ENCODE data around the gene RTEL1.
"Not testable (repeated sequence)": the region's sequence is repeated elsewhere in the genome, so short reads cannot be mapped to it uniquely, and the experiment has no call there.

RTEL1 gene

DNA sequence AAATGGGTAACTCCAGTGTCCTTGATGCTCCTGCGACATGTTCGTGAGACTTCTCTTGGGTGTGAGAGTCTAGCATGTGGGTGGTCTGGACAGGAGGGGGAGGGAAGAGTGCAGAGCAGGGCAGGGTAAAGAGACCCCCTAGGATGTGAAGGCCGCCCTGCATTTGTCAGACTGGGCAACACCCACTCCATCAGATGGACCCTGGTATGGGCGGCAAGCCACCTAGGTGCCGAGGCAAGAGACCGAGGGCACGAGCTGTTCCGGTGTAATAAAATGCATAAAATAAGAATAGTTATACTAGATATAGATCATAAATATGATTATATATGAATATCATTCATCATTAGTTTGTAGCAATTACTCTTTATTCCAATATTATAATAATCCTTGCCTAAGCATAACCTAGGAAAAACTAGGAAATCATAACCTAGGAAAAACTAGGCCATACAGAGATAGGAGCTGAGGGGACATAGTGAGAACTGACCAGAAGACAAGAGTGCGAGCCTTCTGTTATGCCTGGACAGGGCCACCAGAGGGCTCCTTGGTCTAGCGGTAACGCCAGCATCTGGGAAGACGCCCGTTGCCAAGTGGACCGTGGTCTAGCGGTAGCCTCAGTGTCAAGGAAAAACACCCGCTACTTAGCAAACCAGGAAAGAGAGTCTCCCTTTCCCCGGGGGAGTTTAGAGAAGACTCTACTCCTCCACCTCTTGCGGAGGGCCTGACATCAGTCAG is 44.1 kb upstream of the RTEL1 start:
- H3K4me3 ChIP-seq; H3K9me3 ChIP-seq; H3K27ac ChIP-seq; H3K4me1 ChIP-seq; intact Hi-C loops (cut with DNase I; ENCODE audit: low total_unique reads); DNase-seq; H3K27me3 ChIP-seq: not testable (repeated sequence)
- peaks cover 26 to 52% (median 44%) of the 10 kb centered on the region in 3 donors for H3K36me3 ChIP-seq
- TF ChIP-seq, protein P1, sequence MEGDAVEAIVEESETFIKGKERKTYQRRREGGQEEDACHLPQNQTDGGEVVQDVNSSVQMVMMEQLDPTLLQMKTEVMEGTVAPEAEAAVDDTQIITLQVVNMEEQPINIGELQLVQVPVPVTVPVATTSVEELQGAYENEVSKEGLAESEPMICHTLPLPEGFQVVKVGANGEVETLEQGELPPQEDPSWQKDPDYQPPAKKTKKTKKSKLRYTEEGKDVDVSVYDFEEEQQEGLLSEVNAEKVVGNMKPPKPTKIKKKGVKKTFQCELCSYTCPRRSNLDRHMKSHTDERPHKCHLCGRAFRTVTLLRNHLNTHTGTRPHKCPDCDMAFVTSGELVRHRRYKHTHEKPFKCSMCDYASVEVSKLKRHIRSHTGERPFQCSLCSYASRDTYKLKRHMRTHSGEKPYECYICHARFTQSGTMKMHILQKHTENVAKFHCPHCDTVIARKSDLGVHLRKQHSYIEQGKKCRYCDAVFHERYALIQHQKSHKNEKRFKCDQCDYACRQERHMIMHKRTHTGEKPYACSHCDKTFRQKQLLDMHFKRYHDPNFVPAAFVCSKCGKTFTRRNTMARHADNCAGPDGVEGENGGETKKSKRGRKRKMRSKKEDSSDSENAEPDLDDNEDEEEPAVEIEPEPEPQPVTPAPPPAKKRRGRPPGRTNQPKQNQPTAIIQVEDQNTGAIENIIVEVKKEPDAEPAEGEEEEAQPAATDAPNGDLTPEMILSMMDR (IDR thresholded peaks at IDR 0.05): peak in 1 of 2 experiments; percentile 25

DNA sequence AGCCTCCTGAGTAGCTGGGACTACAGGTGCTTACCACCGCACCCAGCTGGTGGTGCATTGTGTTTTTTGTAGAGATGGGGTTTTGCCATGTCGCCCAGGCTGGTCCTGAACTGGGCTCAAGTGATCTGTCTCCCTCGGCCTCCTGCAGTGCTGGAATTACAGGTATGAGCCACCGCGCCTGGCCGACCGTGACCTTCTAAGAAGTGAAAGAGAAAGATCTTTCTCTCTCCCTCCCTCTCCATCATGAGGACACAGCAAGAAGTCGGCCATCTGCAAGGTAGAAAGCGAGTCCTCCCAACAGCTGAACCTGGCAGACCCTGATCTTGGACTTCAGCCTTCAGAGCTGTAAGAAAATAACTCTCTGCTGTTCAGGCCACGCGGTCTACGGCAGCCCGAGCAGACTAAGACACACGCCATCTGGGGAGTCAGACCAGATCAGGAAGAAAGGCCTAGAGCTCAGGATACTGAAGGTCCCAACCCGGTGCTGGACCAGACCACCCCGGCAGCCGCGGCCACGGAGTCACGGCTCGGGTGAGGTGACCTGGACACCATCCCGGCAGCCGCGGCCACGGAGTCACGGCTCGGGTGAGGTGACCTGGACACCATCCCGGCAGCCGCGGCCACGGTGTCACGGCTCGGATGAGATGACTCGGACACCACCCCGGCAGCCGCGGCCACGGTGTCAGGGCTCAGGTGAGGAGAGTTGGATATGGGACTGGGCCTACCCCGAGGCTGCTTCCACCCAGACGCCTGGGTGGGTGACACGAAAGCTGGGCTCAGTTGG is 40.8 kb upstream of the RTEL1 start:
- H3K27me3 ChIP-seq: no peaks in the 10 kb centered on the region
- H3K4me1 ChIP-seq: no peaks in the 10 kb centered on the region
- no peak overlapping the region for H3K4me3 ChIP-seq
- peaks cover 26 to 55% (median 47%) of the 10 kb centered on the region in 3 donors for H3K36me3 ChIP-seq
- H3K27ac ChIP-seq: no peak overlapping the region
- H3K9me3 ChIP-seq: no peaks in the 10 kb centered on the region
- DNase-seq: no peak
- intact Hi-C loops (cut with DNase I; ENCODE audit: low total_unique reads): loop anchor here (5.0 kb wide), 1 partner anchor 50 kb away; no protein-coding TSS in a partner anchor
- TF ChIP-seq, protein P1 (IDR thresholded peaks at IDR 0.05): no peak

DNA sequence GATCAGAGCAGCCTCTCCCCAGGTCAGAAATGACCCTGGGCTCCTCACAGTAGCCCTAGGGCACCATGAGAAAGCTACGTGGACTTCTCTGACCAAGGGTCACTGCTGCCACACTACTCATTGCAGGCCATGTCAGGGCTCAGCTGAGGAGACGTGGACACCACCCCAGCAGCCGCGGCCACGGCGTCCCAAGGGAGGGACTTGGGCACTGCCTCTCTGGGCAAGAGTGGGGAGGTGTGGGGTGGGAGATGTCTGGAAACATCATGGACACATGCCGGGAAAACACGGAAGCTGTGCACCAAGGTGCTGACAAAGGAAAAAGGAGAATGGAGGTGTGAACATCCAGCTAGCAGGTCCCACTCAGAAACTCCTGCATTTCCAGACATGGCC is 40.2 kb upstream of the RTEL1 start:
- Histone ChIP-seq H3K9me3 (no peaks in the 10 kb centered on the region), H3K4me1 (no peaks in the 10 kb centered on the region), H3K27ac (no peak overlapping the region), H3K27me3 (no peaks in the 10 kb centered on the region), H3K4me3 (no peak overlapping the region), H3K36me3 (peaks cover 26 to 55% (median 47%) of the 10 kb centered on the region in 3 donors)
- no peak for DNase-seq
- TF ChIP-seq, protein P1 (IDR thresholded peaks at IDR 0.05): no peak
- intact Hi-C loops (cut with DNase I; ENCODE audit: low total_unique reads): loop anchor here (5.0 kb wide), 1 partner anchor 51 kb away; no protein-coding TSS in a partner anchor

DNA sequence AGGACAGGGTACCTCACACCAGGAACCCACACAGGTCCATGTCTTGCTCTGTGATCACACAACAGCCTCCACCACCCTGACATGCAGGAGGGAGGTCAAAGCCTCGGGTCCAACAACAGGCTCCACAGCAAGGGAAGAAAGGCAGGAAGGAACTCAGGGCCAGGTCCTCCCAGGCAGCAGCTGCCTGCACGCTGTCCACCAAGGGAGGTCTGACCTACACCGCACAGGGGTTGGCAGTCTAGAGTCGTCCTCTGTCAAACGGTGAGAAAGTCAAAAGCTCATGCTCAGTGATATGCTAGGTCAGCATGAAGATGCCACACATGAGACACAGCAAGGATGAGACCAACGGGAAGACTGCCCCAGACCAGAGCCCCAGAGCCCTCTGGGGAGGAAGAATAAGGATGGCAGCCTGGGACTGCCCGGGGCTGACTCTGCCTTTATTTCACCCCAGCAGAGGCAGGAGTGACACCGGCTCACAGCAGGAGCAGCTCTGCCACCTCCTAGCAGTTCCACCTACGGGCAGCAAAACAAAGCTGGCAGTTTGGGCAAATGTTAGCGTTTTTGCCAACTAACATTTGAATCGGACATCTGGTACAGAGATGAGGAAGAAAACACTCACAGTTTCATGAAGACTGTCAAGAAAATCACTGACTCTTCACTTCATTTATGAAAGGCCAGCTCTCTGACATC is 39.7 kb upstream of the RTEL1 start:
- Histone ChIP-seq H3K27ac (no peak overlapping the region), H3K4me1 (no peaks in the 10 kb centered on the region), H3K36me3 (peaks cover 26 to 55% (median 47%) of the 10 kb centered on the region in 3 donors), H3K4me3 (no peak overlapping the region), H3K9me3 (no peaks in the 10 kb centered on the region), H3K27me3 (no peaks in the 10 kb centered on the region)
- intact Hi-C loops (cut with DNase I; ENCODE audit: low total_unique reads): loop anchor here (5.0 kb wide), 1 partner anchor 51 kb away; no protein-coding TSS in a partner anchor
- TF ChIP-seq, protein P1 (IDR thresholded peaks at IDR 0.05): no peak
- no peak for DNase-seq

GRCh38 chr20:63619086-63619485 is 39.0 kb upstream of the RTEL1 start:
- H3K36me3 ChIP-seq: peaks cover 26 to 50% (median 47%) of the 10 kb centered on the region in 3 donors
- intact Hi-C loops (cut with DNase I; ENCODE audit: low total_unique reads): loop anchor here (5.0 kb wide), 1 partner anchor 52 kb away; no protein-coding TSS in a partner anchor
- H3K4me3 ChIP-seq: no peak overlapping the region
- TF ChIP-seq, protein P1 (IDR thresholded peaks at IDR 0.05): no peak
- no peak overlapping the region for H3K27ac ChIP-seq
- no peaks in the 10 kb centered on the region for H3K27me3 ChIP-seq
- DNase-seq: no peak
- H3K9me3 ChIP-seq: no peaks in the 10 kb centered on the region
- no peaks in the 10 kb centered on the region for H3K4me1 ChIP-seq
